GM21619 (cell line): ENCODE data around the gene TUBD1.
A peak's percentile ranks its signal among the peaks of the same experiment; 100 is the strongest.
"Not testable (repeated sequence)": the region's sequence is repeated elsewhere in the genome, so short reads cannot be mapped to it uniquely, and the experiment has no call there.

Source experiments
- ATAC-seq: cut with Tn5 transposase; IDR thresholded peaks from one replicate; pipeline ENCODE4 v1.9.1; 2021; ENCODE audit not compliant: unreplicated experiment

The TUBD1 gene

DNA sequence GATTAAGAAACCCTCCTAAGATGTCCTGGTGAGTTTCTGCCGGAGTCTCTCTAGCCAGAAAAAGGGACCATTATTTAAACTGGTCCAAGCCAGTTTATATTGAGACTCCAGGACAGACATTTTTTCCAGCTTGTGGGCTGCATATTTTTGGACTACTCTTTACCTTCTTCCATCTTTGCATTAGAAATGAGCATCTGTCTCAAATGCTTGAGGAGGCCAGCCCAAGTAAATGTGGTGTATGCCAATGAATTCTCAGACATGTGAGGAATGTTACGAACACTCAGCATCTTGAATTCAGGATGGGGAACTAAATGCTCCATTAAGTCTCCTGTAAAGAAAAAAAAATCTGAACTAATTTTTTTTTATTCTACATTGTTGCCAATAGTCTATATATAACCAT, 18.4 kb downstream of the TUBD1 start:
- ATAC-seq, result no peak

DNA sequence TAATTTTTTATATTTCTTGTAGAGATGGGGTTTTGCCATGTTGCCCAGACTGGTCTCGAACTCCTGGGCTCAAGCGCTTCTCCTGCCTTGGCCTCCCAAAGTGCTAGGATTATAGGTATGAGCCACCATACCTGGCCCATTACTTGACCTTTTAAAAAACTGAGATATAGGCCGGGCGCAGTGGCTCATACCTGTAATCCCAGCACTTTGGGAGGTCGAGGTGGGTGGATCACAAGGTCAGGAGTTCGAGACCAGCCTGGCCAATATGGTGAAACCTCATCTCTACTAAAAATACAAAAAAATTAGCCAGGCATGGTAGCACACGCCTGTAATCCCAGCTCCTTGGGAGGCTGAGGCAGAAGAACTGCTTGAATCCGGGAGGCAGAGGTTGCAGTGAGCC, 19.3 kb downstream of the TUBD1 start:
- ATAC-seq, result not testable (repeated sequence)

- no peak for ATAC-seq
Measured at GRCh38 chr17:59872351-59872750, 20.4 kb downstream of the TUBD1 start.

GRCh38 chr17:59870482-59870881, 22.3 kb downstream of the TUBD1 start:
- no peak for ATAC-seq

- no peak for ATAC-seq
Measured at GRCh38 chr17:59869941-59870218, 22.9 kb downstream of the TUBD1 start.

DNA sequence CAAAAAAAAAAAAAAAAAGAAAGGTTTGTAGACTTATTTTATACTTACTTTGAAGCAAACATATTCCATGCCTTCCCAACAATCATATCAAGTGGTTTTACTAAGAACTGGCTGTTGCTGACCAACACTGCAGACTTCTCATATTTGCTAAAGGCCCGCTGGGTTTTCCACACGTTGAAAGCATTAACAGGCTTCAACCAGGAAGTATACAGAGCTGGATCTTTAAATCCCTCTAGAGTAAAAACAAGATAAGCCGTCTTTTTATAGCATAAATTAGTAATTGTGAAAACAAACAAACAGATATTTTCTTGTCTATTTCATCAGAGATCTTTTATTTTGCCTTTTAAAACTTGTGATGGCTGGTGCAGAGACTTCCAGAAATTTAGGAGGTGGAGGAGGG, 29.1 kb downstream of the TUBD1 start:
- ATAC-seq, result no peak

DNA sequence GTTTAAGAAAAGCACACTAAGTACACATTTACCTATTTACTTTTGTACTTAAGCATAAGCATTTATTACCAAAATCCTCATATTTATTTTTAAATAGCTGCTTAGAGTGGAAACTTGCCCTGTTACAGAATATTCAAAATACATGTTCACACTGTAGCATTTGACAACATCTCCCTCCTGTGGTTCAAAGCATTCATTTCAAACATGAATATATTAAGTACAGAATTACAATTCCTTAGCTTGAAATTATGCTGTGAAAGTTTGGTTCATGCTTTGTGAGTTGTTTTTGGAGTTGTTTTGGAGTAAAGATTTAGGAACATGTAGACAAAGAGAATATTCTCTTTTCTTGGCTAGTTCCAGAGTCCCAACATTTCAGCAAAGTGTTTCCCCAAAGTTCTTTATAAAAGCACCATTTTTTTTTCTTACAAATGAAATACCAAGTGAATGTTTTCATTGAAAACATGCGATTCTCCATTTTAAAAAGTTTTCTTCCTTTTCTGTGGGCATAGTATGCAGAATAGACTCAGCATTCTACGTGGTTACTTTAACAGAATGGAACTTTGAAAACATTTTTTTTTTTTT, 33.2 kb downstream of the TUBD1 start:
- ATAC-seq, result no peak

- ATAC-seq, result no peak
Measured at GRCh38 chr17:59858932-59859331, 33.8 kb downstream of the TUBD1 start.

DNA sequence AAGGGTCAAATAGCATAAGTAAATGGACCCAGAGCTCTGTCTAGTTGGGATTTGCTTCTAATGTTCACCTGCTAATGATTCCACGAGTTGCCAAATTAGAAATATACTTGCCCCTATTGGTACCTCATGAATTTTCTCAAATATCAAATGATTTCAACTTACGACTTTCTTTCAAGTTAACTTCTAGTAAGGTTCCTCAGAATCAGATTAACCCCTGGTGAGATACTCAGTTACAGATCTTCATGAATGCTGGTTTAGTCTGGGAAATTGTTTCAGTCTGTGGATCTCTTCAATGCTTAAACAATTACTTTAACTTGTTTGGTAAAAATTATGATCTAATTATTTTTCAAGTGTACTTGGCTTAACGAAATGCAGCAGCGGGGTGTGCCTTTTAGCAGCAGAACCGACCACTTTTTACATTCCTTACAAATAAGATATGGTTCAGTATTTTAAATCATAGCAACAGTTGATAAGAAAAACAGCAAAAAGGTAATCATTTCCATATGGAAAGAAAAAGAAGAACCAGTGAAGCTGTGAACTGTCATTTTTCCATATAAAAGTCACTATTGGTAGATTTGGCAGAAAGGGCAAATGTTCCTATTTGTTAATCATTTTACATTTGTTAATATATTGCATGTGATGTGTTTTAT, 34.5 kb downstream of the TUBD1 start:
- ATAC-seq, result no peak

DNA sequence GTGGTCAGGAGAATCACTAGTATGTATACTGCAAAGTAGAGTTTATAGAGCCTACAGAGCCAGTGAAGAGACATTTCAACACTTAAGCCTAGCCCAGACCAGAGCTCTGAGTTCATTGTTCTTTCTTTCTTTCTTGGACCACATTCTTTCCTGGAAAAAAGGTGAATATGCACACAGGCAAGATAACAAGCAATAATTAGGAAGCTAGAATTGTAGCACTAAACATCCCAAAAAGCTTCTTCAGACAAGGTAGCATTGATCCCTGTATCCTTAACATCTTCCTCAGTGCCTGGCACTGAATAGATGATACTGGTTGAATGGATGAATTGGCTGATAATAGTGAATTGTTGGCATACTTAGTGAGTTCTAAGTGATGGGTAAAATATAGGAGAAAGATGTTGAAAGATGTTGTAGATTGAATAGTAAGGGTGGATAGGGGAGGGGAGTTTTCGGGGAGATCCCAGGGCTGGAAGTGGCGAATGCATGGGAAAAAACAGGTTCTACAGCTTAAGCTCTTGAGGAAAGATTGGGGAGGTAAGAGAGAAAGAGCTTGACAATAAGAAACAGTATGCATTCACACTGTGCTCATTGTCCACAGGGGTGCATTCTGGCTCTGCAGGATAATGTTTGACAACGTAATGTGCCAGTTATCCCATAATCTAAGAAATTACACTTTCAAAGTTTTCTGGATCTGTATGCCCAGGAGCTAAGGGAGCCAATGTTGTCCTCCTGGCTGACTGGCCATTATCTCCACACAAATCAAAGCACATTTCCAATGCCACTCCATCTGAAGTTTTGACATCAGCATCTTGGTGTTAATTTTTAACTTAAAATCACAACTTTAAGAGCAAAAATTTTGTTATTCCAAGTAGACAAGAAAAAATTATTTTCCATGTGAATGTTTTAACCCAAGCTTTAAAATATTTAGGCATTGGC, 35.6 kb downstream of the TUBD1 start:
- no peak for ATAC-seq

DNA sequence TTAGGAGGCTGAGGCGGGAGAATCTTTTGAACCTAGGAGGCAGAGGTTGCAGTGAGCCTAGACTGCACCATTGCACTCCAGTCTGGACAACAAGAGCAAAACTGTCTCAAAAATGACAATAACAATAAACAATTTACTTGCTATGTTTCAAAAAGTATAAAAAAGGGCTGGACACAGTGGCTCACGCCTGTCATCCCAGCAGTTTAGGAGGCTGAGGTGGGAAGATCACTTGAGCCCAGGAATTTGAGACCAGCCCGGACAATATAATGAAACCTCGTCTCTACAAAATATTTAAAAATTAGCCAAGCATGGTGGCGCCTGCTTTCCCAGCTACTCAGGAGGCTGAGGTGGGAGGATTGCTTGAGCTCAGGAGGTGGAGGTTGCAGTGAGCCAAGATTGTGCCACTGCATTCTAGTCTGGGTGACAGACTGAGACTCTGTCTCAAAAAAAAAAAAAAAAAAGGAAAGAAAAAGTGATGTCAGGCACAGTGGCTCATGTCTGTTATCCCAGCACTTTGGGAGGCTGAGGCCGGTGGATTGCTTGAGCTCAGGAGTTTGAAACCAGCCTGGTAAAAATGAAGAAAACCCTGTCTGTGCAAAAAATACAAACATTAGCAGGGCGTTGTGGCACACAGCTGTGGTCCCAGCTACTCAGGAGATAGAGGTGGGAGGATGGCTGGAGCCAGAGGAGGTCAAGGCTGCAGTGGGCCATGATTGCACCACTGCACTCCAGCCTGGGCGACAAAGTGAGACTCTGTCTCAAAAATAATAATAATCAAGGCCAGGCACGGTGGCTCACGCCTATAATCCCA, 38.6 kb downstream of the TUBD1 start:
- ATAC-seq, result not testable (repeated sequence)

- ATAC-seq, result no peak
Measured at GRCh38 chr17:59853168-59853918, 39.4 kb downstream of the TUBD1 start.

- ATAC-seq, result not testable (repeated sequence)
Measured at GRCh38 chr17:59852847-59853167, 39.9 kb downstream of the TUBD1 start.

- no peak for ATAC-seq
Measured at GRCh38 chr17:59851439-59852375, 41.0 kb downstream of the TUBD1 start.

GRCh38 chr17:59850311-59850710, 42.4 kb downstream of the TUBD1 start:
- not testable (repeated sequence) for ATAC-seq

DNA sequence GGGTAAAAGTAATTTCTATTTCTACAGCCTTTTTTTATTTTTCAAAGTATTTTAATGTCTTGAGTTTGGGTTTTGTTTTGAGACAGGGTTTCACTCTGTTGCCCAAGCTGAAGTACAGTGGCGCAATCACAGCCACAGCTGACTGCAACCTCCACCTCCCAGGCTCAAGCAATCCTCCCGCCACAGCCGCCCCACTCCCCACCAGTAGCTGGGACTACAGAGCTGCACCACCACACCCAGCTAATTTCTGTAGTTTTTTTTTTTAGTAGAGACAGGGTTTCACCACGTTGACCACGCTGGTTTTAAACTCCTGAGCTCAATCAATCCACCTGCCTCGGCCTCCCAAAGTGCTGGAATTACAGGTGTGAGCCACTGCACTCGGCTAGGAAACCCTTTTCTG, 44.0 kb downstream of the TUBD1 start:
- no peak for ATAC-seq

DNA sequence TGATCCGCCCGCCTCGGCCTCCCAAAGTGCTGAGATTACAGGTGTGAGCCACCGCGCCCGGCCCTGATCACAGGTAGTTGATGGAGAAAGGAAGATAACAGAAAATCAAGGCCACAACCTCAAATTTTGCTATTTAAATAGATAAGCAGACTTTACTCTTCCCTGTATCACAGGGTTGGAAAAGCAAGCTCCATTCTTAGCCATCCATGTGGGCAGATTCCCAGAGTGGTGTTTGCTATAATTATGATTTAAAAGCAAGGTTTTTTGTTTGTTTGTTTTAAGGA, 44.4 kb downstream of the TUBD1 start:
- no peak for ATAC-seq

DNA sequence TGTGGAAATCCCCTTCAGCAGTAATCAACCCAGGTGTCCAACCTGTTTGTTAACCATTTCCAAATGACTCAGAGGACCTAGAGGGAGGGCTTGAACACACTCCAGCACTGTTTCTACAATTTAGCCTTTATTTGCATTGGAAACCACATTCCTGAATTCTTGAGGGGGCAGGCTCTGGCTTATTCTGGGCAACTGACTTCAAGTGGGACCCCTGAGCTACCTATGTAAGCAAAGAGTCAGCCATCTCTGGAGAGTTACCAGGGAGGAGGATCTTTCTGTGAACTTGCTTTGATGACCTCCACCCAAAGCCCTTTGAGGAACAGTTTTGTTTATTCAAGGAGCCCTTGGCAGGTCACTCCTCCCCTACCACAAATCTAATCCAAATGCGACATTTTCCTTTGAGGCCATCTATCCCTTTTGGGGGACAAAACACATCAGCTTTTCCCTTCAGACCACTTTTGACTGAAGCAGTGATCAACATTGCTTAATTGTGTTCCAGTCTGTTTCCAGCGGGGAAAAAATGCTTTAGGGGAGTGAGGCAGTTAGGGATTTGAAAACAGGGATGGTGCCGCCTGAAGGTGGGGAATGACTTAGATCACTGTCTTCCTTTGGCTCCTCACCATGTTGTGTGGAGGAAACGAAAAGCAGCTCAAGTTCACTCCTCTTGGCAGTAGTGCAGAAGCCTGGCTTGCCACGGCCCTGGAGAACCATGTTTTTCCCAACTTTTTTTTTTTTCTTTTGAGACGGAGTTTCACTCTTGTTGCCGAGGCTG, 46.2 kb downstream of the TUBD1 start:
- ATAC-seq, result peak; percentile 37
